Esophagus muscularis mucosa (tissue), 4 donors: ENCODE data around the gene ZNF442.

ENCODE experiments used
- EP300 ChIP-seq: sonication (generic); formaldehyde crosslinking; IDR thresholded peaks from one replicate; pipeline ENCODE4 v1.6.1; 2017; ENCODE audit warnings: antibody characterized with exemption
- POLR2A ChIP-seq: fragments of 450-650 bp; IDR thresholded peaks from one replicate; pipeline ENCODE4 v1.6.1; 2017; ENCODE audit warnings: antibody characterized with exemption, moderate library complexity, mild to moderate bottlenecking, low read depth
- POLR2AphosphoS5 ChIP-seq, 2 donors: sonication (generic); formaldehyde crosslinking; IDR thresholded peaks; one replicate each; pipeline ENCODE4 v1.6.1; 2017; ENCODE audit warnings: antibody characterized with exemption in 2 of 2
- TF ChIP-seq, protein P1 (sequence below), 3 experiments: fragments of 200-600 bp in 2 of 3; fragments of 450-650 bp in 1 of 3; sonication (generic) in 2 of 3; IDR thresholded peaks; one replicate each; pipeline ENCODE4 v1.5.1; 2017 to 2019; ENCODE audit warnings: antibody characterized with exemption in 3 of 3, mild to moderate bottlenecking in 2 of 3, moderate library complexity in 1 of 3

DNA sequence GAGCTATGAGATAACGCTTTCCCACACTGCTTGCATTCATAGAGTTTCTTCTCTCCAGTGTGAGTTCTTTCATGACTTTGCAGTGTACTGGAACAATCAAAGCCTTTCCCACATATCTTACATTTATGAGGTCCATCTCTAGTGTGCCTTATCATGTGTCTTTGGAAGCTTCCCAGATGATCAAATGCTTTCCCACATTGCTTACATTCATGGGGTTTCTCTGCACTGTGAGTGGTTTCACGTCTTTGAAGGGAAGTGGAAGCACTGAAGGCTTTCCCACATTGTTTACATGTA, 14.9 kb upstream of the ZNF442 start:
- TF ChIP-seq POLR2A (no peak), EP300 (no peak), POLR2AphosphoS5 (IDR thresholded peaks at IDR 0.05) (no peak)
- TF ChIP-seq, protein P1, sequence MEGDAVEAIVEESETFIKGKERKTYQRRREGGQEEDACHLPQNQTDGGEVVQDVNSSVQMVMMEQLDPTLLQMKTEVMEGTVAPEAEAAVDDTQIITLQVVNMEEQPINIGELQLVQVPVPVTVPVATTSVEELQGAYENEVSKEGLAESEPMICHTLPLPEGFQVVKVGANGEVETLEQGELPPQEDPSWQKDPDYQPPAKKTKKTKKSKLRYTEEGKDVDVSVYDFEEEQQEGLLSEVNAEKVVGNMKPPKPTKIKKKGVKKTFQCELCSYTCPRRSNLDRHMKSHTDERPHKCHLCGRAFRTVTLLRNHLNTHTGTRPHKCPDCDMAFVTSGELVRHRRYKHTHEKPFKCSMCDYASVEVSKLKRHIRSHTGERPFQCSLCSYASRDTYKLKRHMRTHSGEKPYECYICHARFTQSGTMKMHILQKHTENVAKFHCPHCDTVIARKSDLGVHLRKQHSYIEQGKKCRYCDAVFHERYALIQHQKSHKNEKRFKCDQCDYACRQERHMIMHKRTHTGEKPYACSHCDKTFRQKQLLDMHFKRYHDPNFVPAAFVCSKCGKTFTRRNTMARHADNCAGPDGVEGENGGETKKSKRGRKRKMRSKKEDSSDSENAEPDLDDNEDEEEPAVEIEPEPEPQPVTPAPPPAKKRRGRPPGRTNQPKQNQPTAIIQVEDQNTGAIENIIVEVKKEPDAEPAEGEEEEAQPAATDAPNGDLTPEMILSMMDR (IDR thresholded peaks at IDR 0.05) = no peak
